CD4-positive, CD25-positive, alpha-beta regulatory T cell (primary cell): ENCODE results near the gene RAPGEF2. TPM values are rescaled to one million over a fixed set of nuclear protein-coding genes. Genes with fewer than 3 reads are reported as not detected.

ENCODE experiments used
- ATAC-seq, 2 donors: fragments of 150-1000 bp; cut with Tn5 transposase; one replicate each; pipeline ENCODE4 v1.10.0; 2021; ENCODE audit warnings: low read depth in 2 of 2, moderate number of reproducible peaks in 2 of 2, moderate library complexity in 1 of 2
- DNase-seq, 3 donors: peaks; one replicate each; pipeline versions ENCODE4 v3.0.0 to v3.0.0-alpha.2; 2012 to 2022; ENCODE audit warnings: mixed read lengths in 1 of 3
- H3K27ac ChIP-seq: one replicate; pipeline ENCODE4 v1.7.0; 2013; ENCODE audit warnings: mild to moderate bottlenecking, low read length; ENCODE audit not compliant: insufficient read depth, poor library complexity, severe bottlenecking
- H3K27me3 ChIP-seq: one replicate; pipeline ENCODE4 v1.7.0; 2013; ENCODE audit warnings: low read length; ENCODE audit not compliant: control insufficient read depth, insufficient read depth
- H3K36me3 ChIP-seq: one replicate; pipeline ENCODE4 v1.7.0; 2013; ENCODE audit warnings: mild to moderate bottlenecking, low read length, moderate library complexity; ENCODE audit not compliant: control insufficient read depth, insufficient read depth
- H3K4me1 ChIP-seq: 2 replicates; pipeline ENCODE4 v1.7.0; 2013; ENCODE audit warnings: mild to moderate bottlenecking, low read length; ENCODE audit not compliant: insufficient read depth, control insufficient read depth, poor library complexity, severe bottlenecking
- H3K4me3 ChIP-seq: one replicate; pipeline ENCODE4 v1.7.0; 2013; ENCODE audit warnings: low read depth, mild to moderate bottlenecking, low read length, moderate library complexity
- H3K9me3 ChIP-seq, 2 experiments: 1 replicate in 1 of 2; 2 replicates in 1 of 2; pipeline ENCODE4 v1.7.0; 2013; ENCODE audit warnings: low read length in 2 of 2, mild to moderate bottlenecking in 1 of 2, moderate library complexity in 1 of 2; ENCODE audit not compliant: control insufficient read depth in 2 of 2
- H3K27ac Mint-ChIP-seq, 3 donors: one replicate each; pipeline ENCODE4 v1.8.0; 2020 to 2022; ENCODE audit warnings: mild to moderate bottlenecking in 3 of 3, mixed read lengths in 3 of 3, moderate library complexity in 2 of 3
- H3K27me3 Mint-ChIP-seq: one replicate; pipeline ENCODE4 v1.8.0; 2022; ENCODE audit warnings: mild to moderate bottlenecking, mixed read lengths
- H3K36me3 Mint-ChIP-seq: one replicate; pipeline ENCODE4 v1.8.0; 2020; ENCODE audit warnings: mixed read lengths
- H3K4me1 Mint-ChIP-seq, 4 donors: one replicate each; pipeline ENCODE4 v1.8.0; 2020 to 2022; ENCODE audit warnings: mixed read lengths in 4 of 4, mild to moderate bottlenecking in 1 of 4
- H3K4me3 Mint-ChIP-seq, 4 donors: one replicate each; pipeline ENCODE4 v1.8.0; 2020 to 2022; ENCODE audit warnings: mild to moderate bottlenecking in 4 of 4, mixed read lengths in 4 of 4, moderate library complexity in 3 of 4
- H3K9me3 Mint-ChIP-seq, 7 donors: one replicate each; pipeline ENCODE4 v1.8.0; 2020 to 2022; ENCODE audit warnings: mixed read lengths in 7 of 7, mild to moderate bottlenecking in 3 of 7, moderate library complexity in 2 of 7
- polyA plus RNA-seq, 4 donors: library from polyadenylated mRNA; unstranded; fragments of 300-500 nt; fragmentation: Illumina TruSeq; gene quantifications; one replicate each; pipeline ENCODE4 v1.2.3, GENCODE V29; 2021
- total RNA-seq: library from RNA; stranded (reverse); gene quantifications from one replicate; pipeline ENCODE4 v1.2.3, GENCODE V29; 2022

RAPGEF2 gene
- total and polyA plus RNA-seq, 5 donors from 2014 or later = 0.54 to 26.9 (median 1.3) TPM

DNA sequence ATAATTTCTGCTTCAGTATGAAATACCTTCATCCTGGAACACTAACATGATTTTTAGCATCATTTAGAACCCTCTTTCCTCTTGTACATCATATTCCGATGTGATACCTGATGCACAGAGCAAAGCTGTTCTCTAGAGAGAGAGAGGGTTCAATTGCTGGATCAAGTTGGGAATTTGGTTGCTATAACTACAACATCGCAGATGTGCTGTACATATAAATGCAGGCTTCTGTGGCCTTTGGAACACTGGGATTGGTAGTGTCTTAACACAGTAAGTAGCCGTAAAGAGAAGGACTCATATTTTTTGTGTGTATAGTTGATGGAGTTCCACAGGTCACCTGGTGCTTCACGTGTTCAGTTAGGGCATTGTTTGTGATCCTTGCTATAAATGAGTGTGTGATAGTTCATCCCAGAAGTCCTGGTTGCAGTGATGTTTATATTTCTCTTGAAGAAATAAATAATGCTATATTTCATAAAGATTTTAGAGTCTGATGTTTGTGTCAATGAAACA is 119.2 kb downstream of the RAPGEF2 start:
- Histone ChIP-seq H3K36me3 (no peaks in the 10 kb centered on the region), H3K9me3 (no peaks in the 10 kb centered on the region), H3K4me3 (no peak overlapping the region), H3K4me1 (no peaks in the 10 kb centered on the region), H3K27me3 (no peaks in the 10 kb centered on the region), H3K27ac (no peak overlapping the region)
- Mint-ChIP-seq H3K36me3 (peaks cover 5% of the 10 kb centered on the region), H3K4me1 (peaks cover 9 to 21% (median 15%) of the 10 kb centered on the region in 4 donors), H3K9me3 (no peaks in the 10 kb centered on the region), H3K4me3 (no peak overlapping the region), H3K27ac (no peak overlapping the region), H3K27me3 (no peaks in the 10 kb centered on the region)
- DNase-seq (no peak), ATAC-seq (no peak)

DNA sequence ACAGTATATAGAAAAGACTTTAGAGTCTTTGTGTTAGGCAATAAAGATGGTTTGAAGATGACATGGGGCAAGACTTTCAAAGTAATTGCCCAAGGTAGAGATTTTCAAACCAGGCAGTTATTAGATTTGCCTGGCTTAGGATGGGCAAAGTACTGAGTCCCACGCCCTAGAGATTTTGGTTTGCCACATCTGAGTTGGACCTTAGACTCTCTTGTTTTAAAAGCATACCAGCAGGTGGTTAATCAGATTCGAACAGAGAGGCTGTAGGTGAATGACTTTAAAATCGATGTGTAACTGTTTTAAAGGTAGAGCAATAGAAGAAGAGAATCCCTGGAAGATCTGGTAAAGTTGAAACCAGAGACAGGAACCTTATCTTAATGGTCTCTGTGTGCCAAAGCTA is 121.5 kb downstream of the RAPGEF2 start:
- no peak overlapping the region for H3K4me3 Mint-ChIP-seq
- H3K4me3 ChIP-seq = no peak overlapping the region
- ATAC-seq (no peak), DNase-seq (no peak)
- no peak overlapping the region for H3K27ac Mint-ChIP-seq
- no peaks in the 10 kb centered on the region for H3K4me1 ChIP-seq
- H3K9me3 Mint-ChIP-seq = no peaks in the 10 kb centered on the region
- peaks cover 5% of the 10 kb centered on the region for H3K36me3 Mint-ChIP-seq
- H3K27ac ChIP-seq = no peak overlapping the region
- no peaks in the 10 kb centered on the region for H3K27me3 ChIP-seq
- no peaks in the 10 kb centered on the region for H3K9me3 ChIP-seq
- no peaks in the 10 kb centered on the region for H3K36me3 ChIP-seq
- H3K27me3 Mint-ChIP-seq = no peaks in the 10 kb centered on the region
- H3K4me1 Mint-ChIP-seq = peaks cover 9 to 22% (median 15%) of the 10 kb centered on the region in 4 donors

GRCh38 chr4:159227378-159227777 is 124.5 kb downstream of the RAPGEF2 start:
- no peaks in the 10 kb centered on the region for H3K27me3 ChIP-seq
- Mint-ChIP-seq H3K36me3 (no peaks in the 10 kb centered on the region), H3K4me3 (no peak overlapping the region), H3K4me1 (peaks cover 10 to 24% (median 14%) of the 10 kb centered on the region in 4 donors), H3K27me3 (no peaks in the 10 kb centered on the region), H3K9me3 (no peaks in the 10 kb centered on the region), H3K27ac (no peak overlapping the region)
- H3K9me3 ChIP-seq = no peaks in the 10 kb centered on the region
- H3K27ac ChIP-seq = no peak overlapping the region
- no peaks in the 10 kb centered on the region for H3K4me1 ChIP-seq
- DNase-seq (peak in 1 of 3 donors; percentile 2), ATAC-seq (no peak)
- H3K4me3 ChIP-seq = no peak overlapping the region
- H3K36me3 ChIP-seq = no peaks in the 10 kb centered on the region

DNA sequence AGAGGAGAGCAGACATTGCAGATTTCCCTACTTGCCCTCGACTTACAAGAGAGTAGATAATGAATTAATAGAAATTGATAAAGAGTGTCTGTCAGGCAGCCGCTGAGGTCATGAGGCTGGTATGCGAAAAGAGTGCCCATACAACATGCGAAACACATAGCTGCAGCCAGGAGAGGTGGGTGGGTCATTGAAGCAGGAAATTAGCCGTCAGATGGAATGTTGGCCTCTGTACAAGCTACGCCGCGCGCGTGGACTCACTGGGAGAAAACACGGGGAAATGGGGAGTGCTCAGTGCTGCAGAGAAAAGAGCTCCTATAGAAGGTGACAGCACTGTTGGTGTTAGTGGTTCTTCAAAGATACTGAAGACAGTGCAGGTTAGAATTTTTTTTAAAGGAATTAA is 125.1 kb downstream of the RAPGEF2 start:
- ATAC-seq (no peak), DNase-seq (no peak)
- no peaks in the 10 kb centered on the region for H3K36me3 ChIP-seq
- no peak overlapping the region for H3K4me3 Mint-ChIP-seq
- no peaks in the 10 kb centered on the region for H3K9me3 ChIP-seq
- no peaks in the 10 kb centered on the region for H3K27me3 Mint-ChIP-seq
- no peak overlapping the region for H3K27ac ChIP-seq
- peaks cover 4% of the 10 kb centered on the region for H3K4me1 ChIP-seq
- H3K27me3 ChIP-seq = no peaks in the 10 kb centered on the region
- no peaks in the 10 kb centered on the region for H3K9me3 Mint-ChIP-seq
- H3K4me1 Mint-ChIP-seq = peaks cover 11 to 27% (median 19%) of the 10 kb centered on the region in 4 donors
- H3K4me3 ChIP-seq = no peak overlapping the region
- H3K36me3 Mint-ChIP-seq = no peaks in the 10 kb centered on the region
- H3K27ac Mint-ChIP-seq = no peak overlapping the region

DNA sequence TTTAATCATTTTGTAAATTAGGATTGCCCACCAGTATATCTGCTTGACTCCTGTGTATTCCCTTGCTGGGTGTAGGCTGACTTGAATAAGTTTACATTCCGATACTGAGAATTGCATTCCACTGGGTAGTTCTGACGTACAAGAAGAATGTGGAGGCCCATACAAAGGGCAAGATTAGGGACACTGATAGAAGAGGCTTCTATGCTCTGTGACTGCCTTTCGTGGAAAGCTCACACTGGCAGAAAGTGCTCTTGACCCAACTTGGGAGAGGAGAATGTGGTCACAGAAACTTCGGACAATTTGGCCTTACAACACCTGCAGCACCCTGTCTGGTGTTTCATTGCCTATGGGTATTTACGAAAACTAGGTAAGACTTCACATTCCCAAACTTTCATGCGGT is 126.3 kb downstream of the RAPGEF2 start:
- no peak for DNase-seq
- no peak overlapping the region for H3K4me3 Mint-ChIP-seq
- no peaks in the 10 kb centered on the region for H3K9me3 Mint-ChIP-seq

GRCh38 chr4:159232465-159233106 is 129.7 kb downstream of the RAPGEF2 start:
- no peaks in the 10 kb centered on the region for H3K36me3 ChIP-seq
- peak in 1 of 3 donors; percentile 9 for DNase-seq
- Mint-ChIP-seq H3K4me1 (peaks cover 5 to 22% (median 16%) of the 10 kb centered on the region in 4 donors), H3K4me3 (no peak overlapping the region), H3K27ac (no peak overlapping the region), H3K36me3 (no peaks in the 10 kb centered on the region), H3K27me3 (no peaks in the 10 kb centered on the region), H3K9me3 (no peaks in the 10 kb centered on the region)
- H3K9me3 ChIP-seq = no peaks in the 10 kb centered on the region
- H3K4me1 ChIP-seq = peaks cover 4% of the 10 kb centered on the region
- H3K4me3 ChIP-seq = no peak overlapping the region
- no peak overlapping the region for H3K27ac ChIP-seq
- no peaks in the 10 kb centered on the region for H3K27me3 ChIP-seq
- ATAC-seq = no peak

More for the DNA sequence above, 126.3 kb downstream of the RAPGEF2 start:
- H3K27ac ChIP-seq = no peak overlapping the region
- Mint-ChIP-seq H3K27ac (no peak overlapping the region), H3K4me1 (peaks cover 14 to 34% (median 21%) of the 10 kb centered on the region in 4 donors), H3K27me3 (no peaks in the 10 kb centered on the region), H3K36me3 (no peaks in the 10 kb centered on the region)
- H3K9me3 ChIP-seq = no peaks in the 10 kb centered on the region
- H3K4me1 ChIP-seq = peaks cover 4% of the 10 kb centered on the region
- no peak overlapping the region for H3K4me3 ChIP-seq
- no peak for ATAC-seq
- H3K36me3 ChIP-seq = no peaks in the 10 kb centered on the region
- H3K27me3 ChIP-seq = no peaks in the 10 kb centered on the region

DNA sequence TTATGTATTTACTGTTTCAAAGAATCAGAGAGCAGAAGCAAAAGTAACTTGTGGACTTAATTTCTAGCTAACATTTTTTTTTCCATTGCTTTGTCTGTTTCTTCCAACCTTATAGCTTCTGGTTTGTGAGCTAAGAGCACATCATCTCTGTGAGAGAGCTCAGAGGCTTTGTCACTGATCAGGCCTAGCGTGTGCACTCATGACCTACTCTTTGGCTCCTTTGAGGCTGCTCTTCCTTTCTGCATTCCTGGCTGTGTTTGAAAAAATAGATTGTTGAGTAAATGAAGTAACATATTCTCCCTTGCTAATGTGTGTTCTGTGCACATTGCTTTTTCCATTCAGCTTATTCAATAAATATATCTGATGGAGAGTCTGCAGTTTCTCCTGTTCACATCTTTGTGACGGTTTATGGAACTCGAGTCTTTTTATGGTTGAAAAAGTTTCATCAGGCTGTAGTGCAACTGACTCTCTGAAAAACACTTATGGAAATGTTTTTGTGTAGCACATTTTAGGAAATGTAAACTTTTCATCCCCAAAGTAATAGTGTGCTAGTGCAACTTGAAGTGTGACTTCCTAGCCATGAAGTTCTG is 133.0 kb downstream of the RAPGEF2 start:
- Mint-ChIP-seq H3K36me3 (no peaks in the 10 kb centered on the region), H3K27me3 (no peaks in the 10 kb centered on the region), H3K27ac (peak overlapping the region in 1 of 3 donors; percentile 1), H3K4me3 (no peak overlapping the region), H3K9me3 (no peaks in the 10 kb centered on the region), H3K4me1 (peaks cover 7 to 22% (median 15%) of the 10 kb centered on the region in 4 donors)
- Histone ChIP-seq H3K27me3 (no peaks in the 10 kb centered on the region), H3K9me3 (no peaks in the 10 kb centered on the region), H3K36me3 (no peaks in the 10 kb centered on the region), H3K4me1 (peaks cover 4% of the 10 kb centered on the region), H3K27ac (no peak overlapping the region), H3K4me3 (no peak overlapping the region)
- ATAC-seq (no peak), DNase-seq (no peak)

DNA sequence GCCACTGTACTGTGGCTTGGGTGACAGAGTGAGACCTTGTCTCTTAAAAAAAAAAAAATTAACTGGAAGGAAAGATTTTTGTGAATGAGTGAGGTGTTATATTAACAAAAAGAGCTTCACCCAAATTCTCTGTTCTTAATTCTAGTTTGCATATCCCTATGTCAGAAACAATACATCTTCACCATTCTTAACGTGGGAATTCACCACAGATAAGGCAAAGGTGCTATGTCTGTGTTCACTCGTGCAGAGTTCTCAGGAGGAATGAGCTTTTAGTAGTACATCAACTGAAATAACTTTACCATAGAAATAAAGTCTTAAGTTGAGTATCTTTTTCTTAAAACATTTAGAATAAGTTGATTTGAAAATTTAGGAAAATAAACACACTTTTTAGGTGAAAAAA is 135.1 kb downstream of the RAPGEF2 start:
- no peaks in the 10 kb centered on the region for H3K36me3 Mint-ChIP-seq
- Histone ChIP-seq H3K27ac (no peak overlapping the region), H3K4me3 (no peak overlapping the region), H3K36me3 (no peaks in the 10 kb centered on the region), H3K9me3 (no peaks in the 10 kb centered on the region), H3K4me1 (no peaks in the 10 kb centered on the region), H3K27me3 (no peaks in the 10 kb centered on the region)
- H3K9me3 Mint-ChIP-seq = no peaks in the 10 kb centered on the region
- DNase-seq = no peak
- H3K4me3 Mint-ChIP-seq = no peak overlapping the region
- no peaks in the 10 kb centered on the region for H3K27me3 Mint-ChIP-seq
- H3K27ac Mint-ChIP-seq = no peak overlapping the region
- H3K4me1 Mint-ChIP-seq = peaks cover 4 to 15% (median 11%) of the 10 kb centered on the region in 4 donors
- no peak for ATAC-seq
